Measurements from ENCODE around the gene PRRX2. TPM values are rescaled to one million over a fixed set of nuclear protein-coding genes. Genes with fewer than 3 reads are reported as not detected.

Gene PRRX2
- total and polyA plus RNA-seq, 2 experiments from 2014 or later, result 5.8 to 8.3 TPM

GRCh38 chr9:129644902-129645301 is 20.5 kb upstream of the PRRX2 start:
- Mint-ChIP-seq H3K4me3 (no peak overlapping the region), H3K27ac (no peak overlapping the region), H3K36me3 (ENCODE audit: low read depth) (no peaks in the 10 kb centered on the region), H3K27me3 (ENCODE audit: insufficient read depth, low read depth, poor library complexity) (peaks cover 18% of the 10 kb centered on the region), H3K4me1 (peaks cover 9% of the 10 kb centered on the region), H3K9me3 (no peaks in the 10 kb centered on the region; the same call in 2 of the 3 replicates)
- Histone ChIP-seq H3K9me2 (ENCODE audit: insufficient read depth) (no peaks in the 10 kb centered on the region), H3K4me2 (no peak overlapping the region), H3K27ac (ENCODE audit: low read depth) (no peak overlapping the region), H3K4me1 (ENCODE audit: insufficient read depth) (no peaks in the 10 kb centered on the region), H2AFZ (no peak overlapping the region), H3K4me3 (no peak overlapping the region), H3K79me2 (replicated peaks; ENCODE audit: insufficient read depth) (peaks cover 10% of the 10 kb centered on the region), H3K36me3 (ENCODE audit: insufficient read depth) (no peaks in the 10 kb centered on the region), H3F3A (replicated peaks; ENCODE audit: low read depth) (no peaks in the 10 kb centered on the region), H4K20me1 (replicated peaks; ENCODE audit: insufficient read depth) (peaks cover 8% of the 10 kb centered on the region), H3K27me3 (ENCODE audit: insufficient read depth) (no peaks in the 10 kb centered on the region)
- TF ChIP-seq CREB1 (CRISPR knock-in tag; IDR thresholded peaks at IDR 0.05; ENCODE audit: low read depth) (no peak), POLR2AphosphoS5 (IDR thresholded peaks at IDR 0.05; ENCODE audit: low read depth) (no peak), ZNF462 (CRISPR knock-in tag; IDR thresholded peaks at IDR 0.05) (no peak), NANOG (IDR thresholded peaks at IDR 0.05; ENCODE audit: borderline replicate concordance) (no peak), EZH2phosphoT487 (IDR thresholded peaks at IDR 0.05; ENCODE audit: unreplicated experiment) (no peak), STAT1 (IDR thresholded peaks at IDR 0.05; ENCODE audit: unreplicated experiment) (no peak)
- TF ChIP-seq, protein P1, sequence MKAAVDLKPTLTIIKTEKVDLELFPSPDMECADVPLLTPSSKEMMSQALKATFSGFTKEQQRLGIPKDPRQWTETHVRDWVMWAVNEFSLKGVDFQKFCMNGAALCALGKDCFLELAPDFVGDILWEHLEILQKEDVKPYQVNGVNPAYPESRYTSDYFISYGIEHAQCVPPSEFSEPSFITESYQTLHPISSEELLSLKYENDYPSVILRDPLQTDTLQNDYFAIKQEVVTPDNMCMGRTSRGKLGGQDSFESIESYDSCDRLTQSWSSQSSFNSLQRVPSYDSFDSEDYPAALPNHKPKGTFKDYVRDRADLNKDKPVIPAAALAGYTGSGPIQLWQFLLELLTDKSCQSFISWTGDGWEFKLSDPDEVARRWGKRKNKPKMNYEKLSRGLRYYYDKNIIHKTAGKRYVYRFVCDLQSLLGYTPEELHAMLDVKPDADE (IDR thresholded peaks at IDR 0.05), result no peak
- TF ChIP-seq, protein P2, sequence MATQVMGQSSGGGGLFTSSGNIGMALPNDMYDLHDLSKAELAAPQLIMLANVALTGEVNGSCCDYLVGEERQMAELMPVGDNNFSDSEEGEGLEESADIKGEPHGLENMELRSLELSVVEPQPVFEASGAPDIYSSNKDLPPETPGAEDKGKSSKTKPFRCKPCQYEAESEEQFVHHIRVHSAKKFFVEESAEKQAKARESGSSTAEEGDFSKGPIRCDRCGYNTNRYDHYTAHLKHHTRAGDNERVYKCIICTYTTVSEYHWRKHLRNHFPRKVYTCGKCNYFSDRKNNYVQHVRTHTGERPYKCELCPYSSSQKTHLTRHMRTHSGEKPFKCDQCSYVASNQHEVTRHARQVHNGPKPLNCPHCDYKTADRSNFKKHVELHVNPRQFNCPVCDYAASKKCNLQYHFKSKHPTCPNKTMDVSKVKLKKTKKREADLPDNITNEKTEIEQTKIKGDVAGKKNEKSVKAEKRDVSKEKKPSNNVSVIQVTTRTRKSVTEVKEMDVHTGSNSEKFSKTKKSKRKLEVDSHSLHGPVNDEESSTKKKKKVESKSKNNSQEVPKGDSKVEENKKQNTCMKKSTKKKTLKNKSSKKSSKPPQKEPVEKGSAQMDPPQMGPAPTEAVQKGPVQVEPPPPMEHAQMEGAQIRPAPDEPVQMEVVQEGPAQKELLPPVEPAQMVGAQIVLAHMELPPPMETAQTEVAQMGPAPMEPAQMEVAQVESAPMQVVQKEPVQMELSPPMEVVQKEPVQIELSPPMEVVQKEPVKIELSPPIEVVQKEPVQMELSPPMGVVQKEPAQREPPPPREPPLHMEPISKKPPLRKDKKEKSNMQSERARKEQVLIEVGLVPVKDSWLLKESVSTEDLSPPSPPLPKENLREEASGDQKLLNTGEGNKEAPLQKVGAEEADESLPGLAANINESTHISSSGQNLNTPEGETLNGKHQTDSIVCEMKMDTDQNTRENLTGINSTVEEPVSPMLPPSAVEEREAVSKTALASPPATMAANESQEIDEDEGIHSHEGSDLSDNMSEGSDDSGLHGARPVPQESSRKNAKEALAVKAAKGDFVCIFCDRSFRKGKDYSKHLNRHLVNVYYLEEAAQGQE (IDR thresholded peaks at IDR 0.05; ENCODE audit: unreplicated experiment), result no peak
- ATAC-seq (no peak), DNase-seq (ENCODE audit: low spot score) (no peak)

Measured in GM23338 (cell line).